ENCODE data around the gene BRMS1.

DNA sequence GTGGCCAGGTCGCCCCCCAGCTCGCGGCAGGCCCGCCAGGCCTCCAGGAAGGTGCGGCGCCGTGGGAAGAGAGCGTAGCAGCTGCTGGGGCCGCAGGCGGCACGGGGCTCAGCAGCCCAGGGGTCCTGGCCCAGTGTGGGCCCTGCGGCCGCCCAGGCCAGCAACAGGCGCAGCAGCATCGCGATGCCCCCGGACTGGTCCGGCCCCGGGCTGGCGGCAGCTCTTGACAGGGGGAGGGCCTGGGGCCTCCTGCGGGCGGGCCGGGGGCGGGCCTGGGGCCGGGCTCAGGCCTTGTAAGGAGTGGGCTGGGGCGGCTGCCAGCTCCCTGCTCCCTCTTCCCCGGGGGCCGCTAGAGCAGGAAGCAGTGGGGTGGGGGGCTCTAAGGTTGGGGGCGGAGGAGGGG is 28.1 kb downstream of the BRMS1 start, which contains the start of gene CD248:
- no peak for TF ChIP-seq POLR2AphosphoS5 (IDR thresholded peaks at IDR 0.05; ENCODE audit: low read depth, low read length)
- TF ChIP-seq, protein P1, sequence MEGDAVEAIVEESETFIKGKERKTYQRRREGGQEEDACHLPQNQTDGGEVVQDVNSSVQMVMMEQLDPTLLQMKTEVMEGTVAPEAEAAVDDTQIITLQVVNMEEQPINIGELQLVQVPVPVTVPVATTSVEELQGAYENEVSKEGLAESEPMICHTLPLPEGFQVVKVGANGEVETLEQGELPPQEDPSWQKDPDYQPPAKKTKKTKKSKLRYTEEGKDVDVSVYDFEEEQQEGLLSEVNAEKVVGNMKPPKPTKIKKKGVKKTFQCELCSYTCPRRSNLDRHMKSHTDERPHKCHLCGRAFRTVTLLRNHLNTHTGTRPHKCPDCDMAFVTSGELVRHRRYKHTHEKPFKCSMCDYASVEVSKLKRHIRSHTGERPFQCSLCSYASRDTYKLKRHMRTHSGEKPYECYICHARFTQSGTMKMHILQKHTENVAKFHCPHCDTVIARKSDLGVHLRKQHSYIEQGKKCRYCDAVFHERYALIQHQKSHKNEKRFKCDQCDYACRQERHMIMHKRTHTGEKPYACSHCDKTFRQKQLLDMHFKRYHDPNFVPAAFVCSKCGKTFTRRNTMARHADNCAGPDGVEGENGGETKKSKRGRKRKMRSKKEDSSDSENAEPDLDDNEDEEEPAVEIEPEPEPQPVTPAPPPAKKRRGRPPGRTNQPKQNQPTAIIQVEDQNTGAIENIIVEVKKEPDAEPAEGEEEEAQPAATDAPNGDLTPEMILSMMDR (IDR thresholded peaks at IDR 0.05) = no peak
- TF ChIP-seq TCF7L2 (IDR thresholded peaks at IDR 0.05; ENCODE audit: low read depth, low read length) = no peak
